ENCODE data around the gene LACTB. TPM values are rescaled to one million over a fixed set of nuclear protein-coding genes. Genes with fewer than 3 reads are reported as not detected.

The LACTB gene
- total RNA-seq, 1 donor from 2014 or later: 34.7 TPM

DNA sequence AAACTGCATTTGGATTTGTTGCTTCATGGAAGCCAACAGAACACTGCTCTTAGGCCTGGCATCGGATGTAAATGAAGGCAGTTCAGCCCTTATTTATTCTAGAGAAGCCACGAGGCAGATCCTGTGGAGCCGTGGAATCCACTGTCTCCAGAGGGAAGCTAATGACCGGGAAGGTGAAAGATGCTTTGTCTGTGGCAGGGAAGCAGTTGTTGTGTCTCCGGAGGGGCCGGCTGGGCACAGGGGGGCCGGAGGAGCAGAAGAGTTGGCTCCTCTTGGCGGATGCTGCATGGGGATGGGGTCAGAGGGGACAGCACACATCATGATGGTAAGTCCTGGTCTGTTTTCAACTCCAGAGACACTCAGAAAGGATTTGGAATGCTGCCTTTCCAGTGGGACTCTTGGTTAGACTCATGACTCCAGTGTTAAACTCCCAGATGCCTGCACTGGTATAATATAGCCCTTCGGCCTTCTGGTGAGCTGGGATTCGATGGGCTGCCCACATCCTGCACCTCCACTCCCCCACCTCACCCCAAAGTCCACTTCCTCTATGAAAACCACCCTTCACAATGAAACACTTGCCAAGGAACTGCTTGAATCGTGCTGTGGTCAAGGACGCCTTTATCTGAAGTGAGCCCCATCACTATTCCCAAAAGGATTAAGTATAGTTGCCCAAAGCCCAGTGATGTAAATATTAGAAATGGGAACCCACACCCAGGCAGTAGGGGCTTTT, 45.5 kb upstream of the LACTB start:
- H3K27me3 ChIP-seq (ENCODE audit: low read depth): no peaks in the 10 kb centered on the region
- intact Hi-C loops (cut with DNase I): no loop called here
- TF ChIP-seq, protein P1, sequence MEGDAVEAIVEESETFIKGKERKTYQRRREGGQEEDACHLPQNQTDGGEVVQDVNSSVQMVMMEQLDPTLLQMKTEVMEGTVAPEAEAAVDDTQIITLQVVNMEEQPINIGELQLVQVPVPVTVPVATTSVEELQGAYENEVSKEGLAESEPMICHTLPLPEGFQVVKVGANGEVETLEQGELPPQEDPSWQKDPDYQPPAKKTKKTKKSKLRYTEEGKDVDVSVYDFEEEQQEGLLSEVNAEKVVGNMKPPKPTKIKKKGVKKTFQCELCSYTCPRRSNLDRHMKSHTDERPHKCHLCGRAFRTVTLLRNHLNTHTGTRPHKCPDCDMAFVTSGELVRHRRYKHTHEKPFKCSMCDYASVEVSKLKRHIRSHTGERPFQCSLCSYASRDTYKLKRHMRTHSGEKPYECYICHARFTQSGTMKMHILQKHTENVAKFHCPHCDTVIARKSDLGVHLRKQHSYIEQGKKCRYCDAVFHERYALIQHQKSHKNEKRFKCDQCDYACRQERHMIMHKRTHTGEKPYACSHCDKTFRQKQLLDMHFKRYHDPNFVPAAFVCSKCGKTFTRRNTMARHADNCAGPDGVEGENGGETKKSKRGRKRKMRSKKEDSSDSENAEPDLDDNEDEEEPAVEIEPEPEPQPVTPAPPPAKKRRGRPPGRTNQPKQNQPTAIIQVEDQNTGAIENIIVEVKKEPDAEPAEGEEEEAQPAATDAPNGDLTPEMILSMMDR (IDR thresholded peaks at IDR 0.05): no peak
- DNase-seq (no peak), ATAC-seq (peak in 1 of 2 donors; percentile 13)
- H3K4me3 ChIP-seq: no peak overlapping the region
- H3K27ac ChIP-seq: no peak overlapping the region
- H3K4me1 ChIP-seq: peaks cover 10% of the 10 kb centered on the region
- peaks cover 14% of the 10 kb centered on the region for H3K36me3 ChIP-seq
- H3K9me3 ChIP-seq: no peaks in the 10 kb centered on the region

DNA sequence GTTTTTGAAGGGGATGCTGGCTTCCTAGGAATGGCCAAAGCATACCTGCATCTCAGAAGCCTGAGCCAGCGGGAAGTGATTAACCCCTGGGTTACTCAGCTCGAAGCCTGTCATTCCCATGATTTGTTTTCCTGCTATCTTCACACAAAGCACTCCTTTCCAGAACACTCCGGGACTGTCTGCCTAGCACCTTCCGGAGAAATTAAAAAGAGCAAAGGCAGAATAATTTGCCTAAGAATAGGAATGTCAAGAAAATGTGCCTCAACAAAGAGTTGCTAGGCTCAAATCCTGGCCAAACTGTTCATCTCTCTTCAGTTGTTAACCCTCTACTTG, 45.0 kb upstream of the LACTB start:
- Histone ChIP-seq H3K9me3 (no peaks in the 10 kb centered on the region), H3K27ac (no peak overlapping the region), H3K27me3 (ENCODE audit: low read depth) (no peaks in the 10 kb centered on the region), H3K4me1 (peaks cover 10% of the 10 kb centered on the region), H3K36me3 (peaks cover 9% of the 10 kb centered on the region), H3K4me3 (no peak overlapping the region)
- DNase-seq: no peak
- intact Hi-C loops (cut with DNase I): no loop called here
- TF ChIP-seq, protein P1 (IDR thresholded peaks at IDR 0.05): no peak
- no peak for ATAC-seq

DNA sequence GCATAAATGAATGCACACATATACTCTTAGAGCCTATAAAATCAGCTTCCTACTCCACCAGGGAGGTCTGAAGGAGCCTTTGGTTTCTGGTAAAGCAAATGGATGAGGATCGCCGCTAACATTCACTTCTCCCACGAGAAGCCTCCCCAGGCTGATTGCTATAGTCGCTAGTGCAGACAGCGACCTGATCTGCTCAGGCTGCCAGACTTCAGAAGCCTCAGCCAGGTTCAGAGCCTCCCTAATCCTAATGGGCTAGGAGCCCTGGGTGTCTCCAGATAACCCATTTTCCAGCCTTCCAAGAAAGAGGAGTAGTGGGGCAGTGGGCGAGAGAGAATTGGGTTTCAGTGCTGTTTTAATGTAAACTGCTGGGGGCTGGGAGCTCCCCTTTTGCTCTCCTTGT, 43.7 kb upstream of the LACTB start:
- intact Hi-C loops (cut with DNase I): no loop called here
- Histone ChIP-seq H3K27ac (no peak overlapping the region), H3K36me3 (no peaks in the 10 kb centered on the region), H3K4me3 (no peak overlapping the region), H3K9me3 (no peaks in the 10 kb centered on the region), H3K27me3 (ENCODE audit: low read depth) (no peaks in the 10 kb centered on the region), H3K4me1 (peaks cover 10% of the 10 kb centered on the region)
- DNase-seq (no peak), ATAC-seq (no peak)
- TF ChIP-seq, protein P1 (IDR thresholded peaks at IDR 0.05): no peak

DNA sequence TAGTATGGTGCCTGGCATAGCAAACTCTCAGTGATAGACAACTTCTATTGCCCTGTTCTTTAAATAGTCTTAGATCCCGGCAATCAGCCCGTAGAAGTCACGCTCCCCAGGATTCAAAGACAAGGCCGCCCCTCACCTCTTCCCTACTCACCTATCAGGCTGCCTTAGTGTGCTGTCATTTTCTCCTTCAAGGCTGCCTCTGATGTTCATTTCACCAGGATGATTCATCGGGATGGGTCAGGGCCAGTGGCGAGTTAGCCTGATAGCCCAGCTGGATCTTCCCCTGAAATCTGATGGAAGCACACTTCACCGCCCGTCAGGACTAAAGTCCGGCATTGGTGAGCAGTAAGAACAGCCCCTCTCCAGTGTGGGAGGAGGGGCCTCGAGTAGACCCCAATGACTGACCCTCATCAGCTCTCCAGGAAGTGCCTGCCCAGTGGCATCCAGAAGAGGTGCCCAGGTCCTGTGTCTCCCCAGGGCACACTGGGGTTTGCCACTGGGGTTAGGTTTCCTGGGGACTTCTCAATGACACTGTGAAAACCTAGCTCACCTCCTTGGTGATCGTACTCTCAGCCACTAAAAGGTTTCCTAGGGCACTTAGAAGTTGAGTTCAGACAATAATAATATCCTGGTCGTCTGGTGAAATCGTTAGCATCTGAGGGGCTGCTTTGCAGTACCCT, 41.6 kb upstream of the LACTB start:
- Histone ChIP-seq H3K36me3 (no peaks in the 10 kb centered on the region), H3K9me3 (no peaks in the 10 kb centered on the region), H3K4me3 (no peak overlapping the region), H3K27me3 (ENCODE audit: low read depth) (no peaks in the 10 kb centered on the region), H3K27ac (no peak overlapping the region), H3K4me1 (peaks cover 10% of the 10 kb centered on the region)
- TF ChIP-seq, protein P1 (IDR thresholded peaks at IDR 0.05): no peak
- no peak for ATAC-seq
- DNase-seq: no peak
- intact Hi-C loops (cut with DNase I): no loop called here

DNA sequence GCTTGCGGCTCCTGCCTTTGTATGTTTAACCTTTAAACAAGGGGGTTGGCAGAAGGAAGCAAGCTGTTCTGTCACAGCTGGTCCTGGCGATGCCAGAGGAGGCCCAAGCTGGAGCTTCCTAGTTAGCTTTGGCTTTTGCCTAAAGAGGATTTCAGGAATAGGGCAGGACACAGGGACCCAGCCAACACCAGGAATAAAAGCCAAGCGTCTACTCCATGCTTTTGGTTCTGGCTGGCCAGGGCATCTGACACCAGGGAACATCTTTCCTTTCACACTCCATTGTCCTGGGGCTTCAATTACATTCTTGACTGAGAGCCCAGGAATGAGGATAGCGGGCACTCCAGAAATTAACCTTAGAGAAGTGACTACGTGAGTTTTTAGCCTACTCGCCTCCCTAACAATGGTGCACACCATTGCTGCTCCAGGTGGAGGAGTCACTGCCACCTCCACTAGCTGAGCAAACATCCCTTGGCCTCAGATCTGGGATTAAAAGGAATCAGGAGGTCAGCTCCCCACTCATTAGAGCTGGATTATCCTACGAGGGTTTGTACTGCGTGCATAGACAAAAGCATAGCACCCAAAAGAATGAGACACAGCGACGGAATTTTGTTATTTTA, 40.9 kb upstream of the LACTB start:
- ATAC-seq (no peak), DNase-seq (no peak)
- H3K36me3 ChIP-seq: no peaks in the 10 kb centered on the region
- no peaks in the 10 kb centered on the region for H3K27me3 ChIP-seq (ENCODE audit: low read depth)
- no peak overlapping the region for H3K27ac ChIP-seq
- intact Hi-C loops (cut with DNase I): no loop called here
- peaks cover 4% of the 10 kb centered on the region for H3K4me1 ChIP-seq
- H3K4me3 ChIP-seq: no peak overlapping the region
- TF ChIP-seq, protein P1 (IDR thresholded peaks at IDR 0.05): no peak
- no peaks in the 10 kb centered on the region for H3K9me3 ChIP-seq
